ENCODE data around the gene EBF3. TPM values are rescaled to one million over a fixed set of nuclear protein-coding genes. Genes with fewer than 3 reads are reported as not detected.

Gene EBF3
- total RNA-seq, 4 donors from 2014 or later: 1.4 to 4.2 (median 2.4) TPM

GRCh38 chr10:129911451-129912165 lies 52.5 kb downstream of the EBF3 start:
- Histone ChIP-seq H3K4me3 (no peak overlapping the region), H3K9me3 (no peaks in the 10 kb centered on the region), H3K27me3 (no peaks in the 10 kb centered on the region), H3K4me1 (no peaks in the 10 kb centered on the region), H3K27ac (no peak overlapping the region), H3K36me3 (no peaks in the 10 kb centered on the region)
- DNase-seq (ENCODE audit: low spot score in 2 of 2): peak; percentile 27 to 65
- WGBS: 91% methylated on average over 21 of the region's 22 CpGs
- TF ChIP-seq POLR2A (IDR thresholded peaks at IDR 0.05): no peak
- TF ChIP-seq CTCF (IDR thresholded peaks at IDR 0.05): no peak
- no peak for TF ChIP-seq POLR2AphosphoS5 (IDR thresholded peaks at IDR 0.05)
- TF ChIP-seq EP300 (IDR thresholded peaks at IDR 0.05): no peak

GRCh38 chr10:129910861-129911260 lies 53.2 kb downstream of the EBF3 start:
- WGBS: 95% methylated on average over 9 of the region's 10 CpGs

GRCh38 chr10:129909531-129910256 lies 54.4 kb downstream of the EBF3 start:
- TF ChIP-seq EP300 (IDR thresholded peaks at IDR 0.05): no peak

More at GRCh38 chr10:129910861-129911260, 53.2 kb downstream of the EBF3 start:
- H3K36me3 ChIP-seq: no peaks in the 10 kb centered on the region
- TF ChIP-seq EP300 (IDR thresholded peaks at IDR 0.05) (no peak), CTCF (IDR thresholded peaks at IDR 0.05) (no peak), POLR2A (IDR thresholded peaks at IDR 0.05) (no peak), POLR2AphosphoS5 (IDR thresholded peaks at IDR 0.05) (no peak)
- DNase-seq (ENCODE audit: low spot score in 2 of 2): peak in 1 of 2 donors; percentile 47
- H3K27me3 ChIP-seq: no peaks in the 10 kb centered on the region
- H3K27ac ChIP-seq: no peak overlapping the region
- no peaks in the 10 kb centered on the region for H3K4me1 ChIP-seq
- no peak overlapping the region for H3K4me3 ChIP-seq
- H3K9me3 ChIP-seq: no peaks in the 10 kb centered on the region

GRCh38 chr10:129909080-129909479 lies 55.0 kb downstream of the EBF3 start:
- no peak overlapping the region for H3K27ac ChIP-seq
- TF ChIP-seq POLR2AphosphoS5 (IDR thresholded peaks at IDR 0.05): no peak
- no peak for TF ChIP-seq POLR2A (IDR thresholded peaks at IDR 0.05)
- no peak for TF ChIP-seq CTCF (IDR thresholded peaks at IDR 0.05)
- no peak for TF ChIP-seq EP300 (IDR thresholded peaks at IDR 0.05)
- H3K36me3 ChIP-seq: no peaks in the 10 kb centered on the region
- no peaks in the 10 kb centered on the region for H3K27me3 ChIP-seq
- peak in 1 of 2 donors; percentile 43 for DNase-seq (ENCODE audit: low spot score in 2 of 2)
- whole genome bisulfite sequencing: 88% methylated on average over 3 of the region's 3 CpGs
- no peaks in the 10 kb centered on the region for H3K9me3 ChIP-seq
- no peaks in the 10 kb centered on the region for H3K4me1 ChIP-seq
- H3K4me3 ChIP-seq: no peak overlapping the region

More at GRCh38 chr10:129909531-129910256, 54.4 kb downstream of the EBF3 start:
- H3K27ac ChIP-seq: no peak overlapping the region
- DNase-seq (ENCODE audit: low spot score in 2 of 2): peak in 1 of 2 donors; percentile 62
- no peaks in the 10 kb centered on the region for H3K9me3 ChIP-seq
- H3K27me3 ChIP-seq: no peaks in the 10 kb centered on the region
- no peak overlapping the region for H3K4me3 ChIP-seq
- H3K4me1 ChIP-seq: no peaks in the 10 kb centered on the region
- 90% methylated on average over 10 of the region's 28 CpGs for WGBS
- H3K36me3 ChIP-seq: no peaks in the 10 kb centered on the region

- no peaks in the 10 kb centered on the region for H3K4me1 ChIP-seq
- H3K4me3 ChIP-seq: no peak overlapping the region
- WGBS: 94% methylated on average over 15 of the region's 15 CpGs
- no peaks in the 10 kb centered on the region for H3K9me3 ChIP-seq
- H3K27ac ChIP-seq: no peak overlapping the region
- TF ChIP-seq EP300 (IDR thresholded peaks at IDR 0.05) (no peak), POLR2AphosphoS5 (IDR thresholded peaks at IDR 0.05) (no peak), CTCF (IDR thresholded peaks at IDR 0.05) (no peak), POLR2A (IDR thresholded peaks at IDR 0.05) (no peak)
- no peaks in the 10 kb centered on the region for H3K27me3 ChIP-seq
- DNase-seq (ENCODE audit: low spot score in 2 of 2): peak in 1 of 2 donors; percentile 69
- no peaks in the 10 kb centered on the region for H3K36me3 ChIP-seq
Observed at GRCh38 chr10:129908406-129908805, 55.7 kb downstream of the EBF3 start.

Data from suprapubic skin (tissue), 4 donors.